GM10266 (cell line): ENCODE data around the gene LCE1E.

ENCODE experiments used
- DNase-seq: peaks from one replicate; pipeline ENCODE4 v3.0.0; 2012; ENCODE audit errors: extremely low spot score
- TF ChIP-seq, protein P1 (sequence below): IDR thresholded peaks from 2 replicates; pipeline ENCODE4 v1.5.1; 2012; ENCODE audit warnings: mild to moderate bottlenecking, low read depth; ENCODE audit not compliant: control insufficient read depth, insufficient read depth; ENCODE audit errors: missing control alignments

LCE1E gene

DNA sequence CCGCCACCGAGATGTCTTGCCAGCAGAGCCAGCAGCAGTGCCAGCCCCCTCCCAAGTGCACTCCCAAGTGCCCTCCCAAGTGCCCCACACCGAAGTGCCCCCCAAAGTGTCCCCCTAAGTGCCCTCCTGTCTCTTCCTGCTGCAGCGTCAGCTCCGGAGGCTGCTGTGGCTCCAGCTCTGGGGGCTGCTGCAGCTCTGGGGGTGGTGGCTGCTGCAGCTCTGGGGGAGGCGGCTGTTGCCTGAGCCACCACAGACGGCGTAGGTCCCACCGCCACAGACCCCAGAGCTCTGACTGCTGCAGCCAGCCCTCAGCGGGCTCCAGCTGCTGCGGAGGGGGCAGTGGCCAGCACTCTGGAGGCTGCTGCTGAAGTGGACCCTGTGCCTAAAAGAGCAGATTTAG is 9.7 kb upstream of the LCE1E start:
- DNase-seq = no peak
- TF ChIP-seq, protein P1, sequence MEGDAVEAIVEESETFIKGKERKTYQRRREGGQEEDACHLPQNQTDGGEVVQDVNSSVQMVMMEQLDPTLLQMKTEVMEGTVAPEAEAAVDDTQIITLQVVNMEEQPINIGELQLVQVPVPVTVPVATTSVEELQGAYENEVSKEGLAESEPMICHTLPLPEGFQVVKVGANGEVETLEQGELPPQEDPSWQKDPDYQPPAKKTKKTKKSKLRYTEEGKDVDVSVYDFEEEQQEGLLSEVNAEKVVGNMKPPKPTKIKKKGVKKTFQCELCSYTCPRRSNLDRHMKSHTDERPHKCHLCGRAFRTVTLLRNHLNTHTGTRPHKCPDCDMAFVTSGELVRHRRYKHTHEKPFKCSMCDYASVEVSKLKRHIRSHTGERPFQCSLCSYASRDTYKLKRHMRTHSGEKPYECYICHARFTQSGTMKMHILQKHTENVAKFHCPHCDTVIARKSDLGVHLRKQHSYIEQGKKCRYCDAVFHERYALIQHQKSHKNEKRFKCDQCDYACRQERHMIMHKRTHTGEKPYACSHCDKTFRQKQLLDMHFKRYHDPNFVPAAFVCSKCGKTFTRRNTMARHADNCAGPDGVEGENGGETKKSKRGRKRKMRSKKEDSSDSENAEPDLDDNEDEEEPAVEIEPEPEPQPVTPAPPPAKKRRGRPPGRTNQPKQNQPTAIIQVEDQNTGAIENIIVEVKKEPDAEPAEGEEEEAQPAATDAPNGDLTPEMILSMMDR = no peak

DNA sequence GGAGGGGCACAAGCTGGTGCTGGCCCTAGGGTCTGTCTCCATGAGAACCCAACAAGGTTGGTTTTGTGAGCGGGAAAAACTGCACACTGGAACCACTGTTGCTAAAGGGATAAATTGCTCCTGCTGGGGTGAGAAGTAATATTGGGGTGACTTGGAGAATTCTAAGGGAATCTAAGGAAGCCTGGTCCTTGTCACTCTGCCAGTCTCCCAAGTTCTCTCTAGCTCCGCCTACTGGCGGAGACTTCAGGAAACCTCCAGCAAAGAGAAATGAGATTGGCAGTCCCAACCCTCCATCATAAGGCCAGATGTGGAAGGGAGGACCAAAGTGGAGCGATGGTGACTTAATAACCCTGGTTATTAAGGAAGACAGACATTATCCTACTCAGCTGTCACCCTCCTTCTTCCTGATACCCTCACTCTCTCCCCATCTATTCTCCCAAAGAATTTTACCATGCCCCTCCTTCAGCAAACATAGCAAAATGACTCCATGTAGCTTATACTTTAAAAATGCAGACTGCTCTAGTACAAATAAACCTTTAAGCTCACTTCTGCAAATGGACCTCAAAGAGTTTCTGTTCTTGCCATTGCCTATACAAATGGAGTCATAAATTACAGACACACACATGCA is 8.4 kb upstream of the LCE1E start:
- DNase-seq = peak; percentile 26
- TF ChIP-seq, protein P1 = peak; percentile 34

DNA sequence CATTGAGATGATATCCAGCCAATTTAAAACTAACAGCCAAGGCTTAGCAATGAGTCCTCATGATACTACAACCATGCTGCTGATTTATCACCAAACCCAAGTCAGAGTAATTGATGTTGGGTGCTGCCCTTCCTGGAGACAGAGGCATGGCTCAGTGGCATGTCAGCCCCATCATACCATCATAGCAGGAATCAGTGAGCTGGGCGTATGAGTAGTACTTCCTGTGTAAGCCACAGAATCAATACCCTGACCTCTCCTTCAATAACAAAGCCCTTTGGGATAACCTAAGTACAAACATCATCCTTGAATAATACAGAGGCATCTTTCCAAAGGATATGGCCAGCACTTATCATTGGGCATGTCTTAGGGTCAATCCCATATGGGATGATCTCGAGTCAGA is 3.0 kb upstream of the LCE1E start:
- TF ChIP-seq, protein P1 = no peak
- DNase-seq = no peak

DNA sequence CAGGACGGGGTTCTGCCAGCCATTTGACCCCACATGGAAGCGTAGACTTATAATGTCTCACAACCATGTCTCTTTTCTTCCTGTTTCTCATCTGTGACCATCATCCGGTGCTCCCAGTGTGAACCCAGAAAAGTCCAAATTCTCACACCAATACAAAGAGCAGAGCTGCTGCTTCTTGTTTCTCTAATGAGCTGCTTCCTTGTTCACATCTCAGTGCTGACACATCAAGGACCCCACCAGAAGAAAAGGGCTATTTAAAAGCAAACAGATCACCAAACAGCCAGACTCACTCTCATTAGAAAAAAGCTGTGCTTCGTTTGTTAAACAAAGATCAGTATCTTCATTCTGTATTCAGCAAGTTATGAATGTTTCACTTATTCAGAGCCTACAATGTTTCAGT is 9.6 kb downstream of the LCE1E start:
- no peak for DNase-seq
- TF ChIP-seq, protein P1 = no peak

DNA sequence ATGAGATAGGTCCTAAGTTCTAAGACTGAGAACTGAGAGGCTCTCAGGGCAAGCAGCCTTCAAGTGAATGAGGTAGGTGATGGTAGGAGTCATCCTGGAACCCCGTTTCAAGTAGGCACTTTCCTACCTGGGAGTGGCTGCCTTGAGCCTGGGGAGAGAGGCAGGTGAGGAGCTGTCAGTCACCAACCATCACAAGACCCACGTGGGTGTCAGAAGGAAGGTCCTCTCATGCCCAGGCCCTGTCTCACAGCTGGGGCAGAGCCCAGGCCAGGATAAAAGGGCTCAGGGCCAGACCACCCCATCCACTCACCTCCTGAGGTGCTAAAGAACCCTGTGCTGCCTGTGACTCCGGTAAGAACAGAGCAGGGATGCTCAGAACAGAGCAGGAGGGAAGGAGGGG is 10.4 kb downstream of the LCE1E start, which contains the start of gene LCE1D:
Gene LCE1D (plus strand): TSS at position 301 of the 400 bp plus-strand sequence. CDS start 1,074 bp downstream, outside the sequence.
- DNase-seq = no peak
- TF ChIP-seq, protein P1 = no peak

DNA sequence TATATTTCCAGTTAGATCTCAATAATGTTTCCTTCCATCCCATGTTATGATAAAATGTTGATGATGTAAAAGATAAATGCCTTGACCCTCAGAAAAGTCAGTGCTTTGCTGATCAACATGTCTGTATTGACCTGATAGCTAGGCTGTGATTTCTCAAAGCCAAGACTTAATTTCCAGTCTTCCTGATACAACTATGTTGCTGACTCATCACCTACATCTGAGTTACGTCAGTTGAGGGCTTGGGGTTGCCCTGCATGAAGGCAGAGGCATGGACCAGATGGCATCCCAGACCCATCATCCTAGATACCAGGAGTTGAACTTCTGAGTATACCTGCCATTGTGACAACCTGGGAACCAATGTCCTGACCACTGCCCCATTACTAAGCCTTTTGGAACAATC is 15.3 kb downstream of the LCE1E start:
- DNase-seq = no peak
- TF ChIP-seq, protein P1 = no peak

DNA sequence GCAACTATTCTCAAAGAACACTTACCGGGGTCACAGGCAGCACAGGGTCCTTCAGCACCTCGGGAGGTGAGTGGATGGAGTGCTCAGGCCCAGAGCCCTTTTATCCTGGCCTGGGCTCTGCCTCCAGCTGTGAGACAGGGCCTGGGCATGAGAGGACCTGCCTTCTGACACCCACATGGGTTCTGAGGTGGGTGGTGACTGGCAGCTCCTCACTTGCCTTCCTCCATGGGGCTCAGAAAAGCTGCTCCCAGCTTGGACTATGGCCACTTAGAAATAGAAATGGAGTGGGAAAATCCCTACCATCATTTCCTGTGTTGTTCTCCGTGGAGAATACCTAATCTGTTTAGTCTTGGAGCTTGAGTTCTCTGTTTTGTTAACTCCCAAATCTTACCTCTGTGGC is 20.5 kb downstream of the LCE1E start, which contains the start of gene LCE1C:
Gene LCE1C (minus strand): TSS at position 76 of the 400 bp plus-strand sequence. CDS start 1,173 bp downstream, outside the sequence.
- DNase-seq = no peak

More for the DNA sequence above, 20.5 kb downstream of the LCE1E start, which contains the start of gene LCE1C:
- TF ChIP-seq, protein P1 = no peak
